Activated CD8-positive, alpha-beta T cell treated with anti-CD3 and anti-CD28 coated beads, Interleukin-2, amount 10 ng/mL, durations not matched to agents 7 days and 5 days (primary cell): Measurements from ENCODE around the gene SRP68. TPM values are rescaled to one million over a fixed set of nuclear protein-coding genes. Genes with fewer than 3 reads are reported as not detected.

ENCODE experiments used
- ATAC-seq: fragments of 150-1000 bp; cut with Tn5 transposase; one replicate; pipeline ENCODE4 v1.10.0; 2021; ENCODE audit warnings: moderate library complexity
- CTCF ChIA-PET: fragments of 350-600 bp; sonication (Branson Sonifier 250); formaldehyde crosslinking; loops from one replicate; lab custom pipeline; 2021; ENCODE audit warnings: antibody characterized with exemption; lab: Charles Lee
- POLR2A ChIA-PET: fragments of 350-600 bp; sonication (Branson Sonifier 250); formaldehyde crosslinking; loops from one replicate; lab custom pipeline; 2021; ENCODE audit warnings: antibody characterized with exemption; lab: Charles Lee
- DNase-seq: peaks from one replicate; pipeline ENCODE4 v3.0.0-alpha.2; 2020
- H3K27ac Mint-ChIP-seq: one replicate; pipeline ENCODE4 v1.8.0; 2021; ENCODE audit warnings: mild to moderate bottlenecking, mixed read lengths
- H3K27me3 Mint-ChIP-seq: one replicate; pipeline ENCODE4 v1.8.0; 2021; ENCODE audit warnings: low read depth, mixed read lengths
- H3K36me3 Mint-ChIP-seq: one replicate; pipeline ENCODE4 v1.8.0; 2021; ENCODE audit warnings: low read depth, mixed read lengths
- H3K4me1 Mint-ChIP-seq: one replicate; pipeline ENCODE4 v1.8.0; 2021; ENCODE audit warnings: low read depth, mixed read lengths
- H3K4me3 Mint-ChIP-seq: one replicate; pipeline ENCODE4 v1.8.0; 2021; ENCODE audit warnings: mild to moderate bottlenecking, mixed read lengths
- H3K9me3 Mint-ChIP-seq: one replicate; pipeline ENCODE4 v1.8.0; 2022; ENCODE audit warnings: mixed read lengths; ENCODE audit not compliant: insufficient read depth
- total RNA-seq, 2 experiments: library from RNA; stranded (reverse); gene quantifications; one replicate each; pipeline ENCODE4 v1.2.3, GENCODE V29; 2021

SRP68 gene
- total RNA-seq, 2 experiments from 2014 or later = 85.1 to 86.0 TPM

DNA sequence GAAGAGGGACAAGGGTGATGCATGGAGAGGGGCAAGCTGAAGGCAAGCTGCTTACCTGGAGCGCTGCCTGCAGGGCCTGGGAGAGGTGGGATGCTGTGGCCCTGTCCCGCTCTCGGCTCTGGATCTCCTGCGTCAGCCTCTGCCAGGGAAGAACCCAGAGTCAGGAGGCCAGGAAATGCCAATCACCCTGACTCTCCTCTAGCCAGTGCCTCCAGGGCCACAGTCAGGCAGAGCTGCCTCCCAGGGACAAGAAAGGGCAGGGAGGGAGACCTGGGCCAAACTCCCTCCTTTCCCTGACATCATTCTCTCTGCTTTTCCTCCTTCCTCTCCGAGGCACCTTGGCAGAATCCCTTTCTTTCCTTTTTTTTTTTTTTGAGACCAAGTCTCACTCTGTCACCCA is 60.4 kb downstream of the SRP68 start:
- no peaks in the 10 kb centered on the region for H3K36me3 Mint-ChIP-seq
- ATAC-seq (no peak), DNase-seq (no peak)
- peaks cover 8% of the 10 kb centered on the region for H3K4me1 Mint-ChIP-seq
- H3K27me3 Mint-ChIP-seq = no peaks in the 10 kb centered on the region
- H3K27ac Mint-ChIP-seq = no peak overlapping the region
- no peak overlapping the region for H3K4me3 Mint-ChIP-seq
- POLR2A ChIA-PET = no interaction called here
- H3K9me3 Mint-ChIP-seq = no peaks in the 10 kb centered on the region
- CTCF ChIA-PET = interaction anchor here (0.8 to 5.6 kb wide), 5 partner anchors 8 to 267 kb away, joined by 3 to 122 read pairs (median 5); partner anchors contain the start of gene CDK3

- Mint-ChIP-seq H3K27ac (no peak overlapping the region), H3K4me1 (peaks cover 15% of the 10 kb centered on the region), H3K27me3 (no peaks in the 10 kb centered on the region), H3K4me3 (no peak overlapping the region), H3K36me3 (peaks cover 3% of the 10 kb centered on the region), H3K9me3 (no peaks in the 10 kb centered on the region)
- CTCF ChIA-PET = interaction anchor here (0.6 to 5.6 kb wide), 6 partner anchors 9 to 388 kb away, joined by 3 to 122 read pairs (median 4); partner anchors contain the start of genes CDK3 and MRPL38
- POLR2A ChIA-PET = interaction anchor here (0.5 kb wide), 1 partner anchor 20 kb away, joined by 3 read pairs; no protein-coding TSS in a partner anchor
- ATAC-seq (no peak), DNase-seq (no peak)
Measured at GRCh38 chr17:76009969-76010661, 62.2 kb downstream of the SRP68 start.

DNA sequence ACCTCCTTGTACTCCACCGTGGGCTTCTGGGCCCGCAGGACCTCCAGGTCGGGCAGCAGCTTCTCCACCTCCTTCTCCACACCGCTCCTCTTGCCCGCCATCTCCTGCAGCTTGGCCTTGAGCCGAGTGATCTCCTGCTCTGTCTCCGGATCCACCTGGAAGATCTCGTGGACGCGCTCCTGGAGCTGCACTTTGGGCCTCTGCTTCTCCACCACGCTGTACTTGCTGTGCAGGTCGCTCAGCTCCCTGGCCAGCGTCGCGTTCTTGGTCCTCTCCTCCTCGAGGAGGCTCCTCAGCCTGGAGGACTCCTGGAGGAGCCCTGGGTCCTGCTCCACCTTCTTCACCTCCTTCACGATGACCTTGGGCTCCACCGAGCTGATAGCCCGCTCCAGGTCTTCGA is 62.9 kb downstream of the SRP68 start:
- Mint-ChIP-seq H3K27ac (no peak overlapping the region), H3K4me1 (peaks cover 15% of the 10 kb centered on the region), H3K9me3 (no peaks in the 10 kb centered on the region), H3K36me3 (peaks cover 3% of the 10 kb centered on the region), H3K27me3 (no peaks in the 10 kb centered on the region), H3K4me3 (no peak overlapping the region)
- POLR2A ChIA-PET = no interaction called here
- CTCF ChIA-PET = interaction anchor here (1.2 to 1.9 kb wide), 2 partner anchors 9 to 10 kb away, joined by 6 read pairs; partner anchors contain the start of gene CDK3
- DNase-seq (no peak), ATAC-seq (no peak)

GRCh38 chr17:76008630-76009425 is 63.5 kb downstream of the SRP68 start:
- H3K27ac Mint-ChIP-seq = no peak overlapping the region
- no peak for ATAC-seq
- H3K27me3 Mint-ChIP-seq = no peaks in the 10 kb centered on the region
- no peak overlapping the region for H3K4me3 Mint-ChIP-seq
- DNase-seq = no peak
- no peaks in the 10 kb centered on the region for H3K9me3 Mint-ChIP-seq
- CTCF ChIA-PET = interaction anchor here (1.0 to 2.2 kb wide), 7 partner anchors 9 to 538 kb away, joined by 3 to 8 read pairs (median 5); partner anchors contain the start of genes CDK3, MRPL38 and TRIM47
- peaks cover 3% of the 10 kb centered on the region for H3K36me3 Mint-ChIP-seq
- POLR2A ChIA-PET = no interaction called here
- H3K4me1 Mint-ChIP-seq = peaks cover 9% of the 10 kb centered on the region

GRCh38 chr17:76008208-76008607 is 64.1 kb downstream of the SRP68 start:
- no peaks in the 10 kb centered on the region for H3K9me3 Mint-ChIP-seq
- DNase-seq = no peak
- ChIA-PET POLR2A (interaction anchor here (0.6 kb wide), 1 partner anchor 102 kb away, joined by 3 read pairs; no protein-coding TSS in a partner anchor), CTCF (interaction anchor here (1.0 to 2.2 kb wide), 6 partner anchors 8 to 538 kb away, joined by 3 to 8 read pairs (median 5); partner anchors contain the start of genes CDK3, MRPL38 and TRIM47)
- no peak overlapping the region for H3K27ac Mint-ChIP-seq
- H3K4me3 Mint-ChIP-seq = no peak overlapping the region
- no peaks in the 10 kb centered on the region for H3K27me3 Mint-ChIP-seq
- H3K36me3 Mint-ChIP-seq = peaks cover 3% of the 10 kb centered on the region
- ATAC-seq = no peak
- H3K4me1 Mint-ChIP-seq = peaks cover 8% of the 10 kb centered on the region

DNA sequence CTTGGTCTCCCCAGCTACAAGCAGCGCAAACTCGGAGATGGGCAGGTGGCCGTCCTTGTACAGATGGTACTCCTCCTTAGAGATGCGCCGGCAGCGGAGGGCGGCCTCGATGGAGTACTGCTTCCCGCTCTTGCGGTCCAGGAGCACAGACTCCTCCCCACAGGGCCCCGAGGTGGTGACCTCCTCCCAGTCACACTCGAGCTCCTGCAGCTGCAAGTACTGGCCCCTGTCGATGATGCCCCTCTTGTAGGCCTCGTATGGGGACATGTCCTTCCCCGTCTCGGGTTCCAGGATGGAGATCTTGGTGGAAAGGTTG is 64.5 kb downstream of the SRP68 start:
- Mint-ChIP-seq H3K9me3 (no peaks in the 10 kb centered on the region), H3K27me3 (no peaks in the 10 kb centered on the region), H3K4me3 (no peak overlapping the region), H3K27ac (no peak overlapping the region), H3K4me1 (peaks cover 8% of the 10 kb centered on the region), H3K36me3 (peaks cover 3% of the 10 kb centered on the region)
- ChIA-PET POLR2A (interaction anchor here (0.6 kb wide), 1 partner anchor 102 kb away, joined by 3 read pairs; no protein-coding TSS in a partner anchor), CTCF (interaction anchor here (1.0 to 2.2 kb wide), 6 partner anchors 8 to 539 kb away, joined by 3 to 8 read pairs (median 5); partner anchors contain the start of genes CDK3, MRPL38 and TRIM47)
- DNase-seq (no peak), ATAC-seq (no peak)

DNA sequence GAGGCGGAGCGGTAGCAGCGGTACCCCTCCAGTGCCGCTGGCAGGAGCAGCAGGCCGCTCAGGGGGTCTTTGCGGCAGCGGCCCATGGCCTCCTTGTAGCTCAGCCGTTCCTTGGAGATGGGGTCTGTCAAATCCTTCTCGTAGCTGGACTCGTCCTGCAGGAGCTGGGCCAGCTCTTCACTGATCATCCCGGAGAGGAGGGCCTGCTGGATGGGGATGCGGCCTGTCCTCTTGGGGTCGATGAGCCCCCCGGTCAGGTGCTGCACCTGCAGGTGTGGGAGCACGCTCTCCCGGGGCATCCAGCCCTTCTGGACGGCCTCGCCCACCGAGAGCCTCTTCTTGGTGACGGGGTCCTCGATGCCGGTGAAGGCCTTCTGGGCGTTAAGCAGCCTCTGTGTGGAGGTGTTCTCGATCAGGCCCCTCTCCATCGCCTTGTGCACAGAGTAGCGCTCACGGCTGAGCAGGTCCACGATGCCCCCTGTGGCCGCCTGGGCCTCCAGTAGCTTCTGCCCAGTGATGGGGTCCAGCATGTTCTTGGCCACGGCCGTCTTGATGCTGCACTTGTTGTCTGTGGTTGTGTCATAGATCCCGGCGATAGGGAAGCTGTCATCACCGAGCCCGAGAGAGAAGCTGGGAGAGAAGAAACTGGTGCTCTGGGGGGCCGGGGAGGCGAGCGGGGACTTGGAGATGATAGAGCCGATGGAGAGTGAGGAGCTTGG is 65.0 kb downstream of the SRP68 start:
- DNase-seq (no peak), ATAC-seq (no peak)
- no peak overlapping the region for H3K27ac Mint-ChIP-seq
- H3K9me3 Mint-ChIP-seq = no peaks in the 10 kb centered on the region
- no peak overlapping the region for H3K4me3 Mint-ChIP-seq
- POLR2A ChIA-PET = interaction anchor here (0.6 kb wide), 1 partner anchor 101 kb away, joined by 3 read pairs; no protein-coding TSS in a partner anchor
- no peaks in the 10 kb centered on the region for H3K27me3 Mint-ChIP-seq
- H3K36me3 Mint-ChIP-seq = peaks cover 3% of the 10 kb centered on the region
- CTCF ChIA-PET = interaction anchor here (1.0 to 2.9 kb wide), 5 partner anchors 9 to 272 kb away, joined by 3 to 22 read pairs (median 5); partner anchors contain the start of genes MRPL38 and TRIM47
- peaks cover 8% of the 10 kb centered on the region for H3K4me1 Mint-ChIP-seq

- POLR2A ChIA-PET = no interaction called here
- ATAC-seq = peak; percentile 68
- peak overlapping the region; percentile 45 for H3K27ac Mint-ChIP-seq
Measured at GRCh38 chr17:76005263-76006149, 66.8 kb downstream of the SRP68 start.

GRCh38 chr17:76004750-76005262 is 67.5 kb downstream of the SRP68 start:
- Mint-ChIP-seq H3K4me1 (peaks cover 8% of the 10 kb centered on the region), H3K4me3 (no peak overlapping the region), H3K27me3 (no peaks in the 10 kb centered on the region), H3K36me3 (peaks cover 3% of the 10 kb centered on the region), H3K27ac (no peak overlapping the region), H3K9me3 (no peaks in the 10 kb centered on the region)
- DNase-seq (no peak), ATAC-seq (no peak)
- CTCF ChIA-PET = interaction anchor here (0.8 to 11.4 kb wide), 24 partner anchors 8 to 251 kb away, joined by 3 to 122 read pairs (median 4); partner anchors contain the start of genes ACOX1, FBF1, MRPL38 and TEN1
- POLR2A ChIA-PET = no interaction called here

More at GRCh38 chr17:76005263-76006149, 66.8 kb downstream of the SRP68 start:
- no peaks in the 10 kb centered on the region for H3K9me3 Mint-ChIP-seq
- peak; percentile 89 for DNase-seq
- CTCF ChIA-PET = interaction anchor here (0.8 to 11.4 kb wide), 28 partner anchors 7 to 252 kb away, joined by 3 to 122 read pairs (median 4); partner anchors contain the start of genes ACOX1, FBF1, MRPL38 and TEN1
- no peaks in the 10 kb centered on the region for H3K27me3 Mint-ChIP-seq
- H3K4me3 Mint-ChIP-seq = no peak overlapping the region
- H3K36me3 Mint-ChIP-seq = peaks cover 3% of the 10 kb centered on the region
- peaks cover 8% of the 10 kb centered on the region for H3K4me1 Mint-ChIP-seq

DNA sequence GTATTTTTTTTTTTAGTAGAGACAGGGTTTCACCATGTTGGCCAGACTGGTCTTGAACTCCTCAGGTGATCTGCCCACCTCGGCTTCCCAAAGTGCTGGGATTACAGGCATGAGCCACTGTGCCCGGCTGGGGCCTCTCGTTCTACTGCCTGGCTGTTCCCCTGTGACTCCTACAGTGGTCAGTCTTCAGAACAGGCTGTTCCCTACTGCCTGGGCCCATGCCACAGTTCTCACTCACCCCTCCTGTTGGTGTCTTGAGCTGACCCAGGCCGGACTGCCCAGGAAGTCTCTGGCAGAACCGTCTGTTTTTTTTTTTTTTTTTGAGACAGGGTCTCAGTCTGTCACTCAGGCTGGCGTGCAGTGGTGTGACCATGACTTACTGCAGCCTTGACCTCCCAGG is 68.4 kb downstream of the SRP68 start:
- no peaks in the 10 kb centered on the region for H3K9me3 Mint-ChIP-seq
- no peaks in the 10 kb centered on the region for H3K27me3 Mint-ChIP-seq
- ChIA-PET CTCF (interaction anchor here (1.3 to 11.4 kb wide), 7 partner anchors 8 to 250 kb away, joined by 4 to 122 read pairs (median 8); partner anchors contain the start of gene MRPL38), POLR2A (no interaction called here)
- H3K4me3 Mint-ChIP-seq = no peak overlapping the region
- no peak overlapping the region for H3K27ac Mint-ChIP-seq
- H3K36me3 Mint-ChIP-seq = peaks cover 3% of the 10 kb centered on the region
- DNase-seq = no peak
- peaks cover 8% of the 10 kb centered on the region for H3K4me1 Mint-ChIP-seq
- ATAC-seq = no peak
